GM12873 (cell line): ENCODE results near the gene TASP1.

Experiments
- CTCF ChIP-seq: IDR thresholded peaks from 2 replicates; pipeline ENCODE4 v1.5.1; 2012; ENCODE audit warnings: low read depth, mild to moderate bottlenecking, moderate library complexity, low read length, control low read depth; ENCODE audit not compliant: insufficient read depth; ENCODE audit errors: missing control alignments

Gene TASP1

GRCh38 chr20:13510837-13511488 lies 127.8 kb downstream of the TASP1 start:
- no peak for TF ChIP-seq CTCF

GRCh38 chr20:13507646-13508045 lies 131.1 kb downstream of the TASP1 start:
- no peak for TF ChIP-seq CTCF

- no peak for TF ChIP-seq CTCF
Measured at GRCh38 chr20:13501500-13501899, 137.2 kb downstream of the TASP1 start.

GRCh38 chr20:13494019-13494418 lies 144.7 kb downstream of the TASP1 start:
- TF ChIP-seq CTCF: no peak

- no peak for TF ChIP-seq CTCF
Measured at GRCh38 chr20:13493143-13493542, 145.6 kb downstream of the TASP1 start.

- TF ChIP-seq CTCF: no peak
Measured at GRCh38 chr20:13492001-13492481, 146.7 kb downstream of the TASP1 start.

- no peak for TF ChIP-seq CTCF
Measured at GRCh38 chr20:13487202-13487601, 151.5 kb downstream of the TASP1 start.

GRCh38 chr20:13486694-13487093 lies 152.0 kb downstream of the TASP1 start:
- no peak for TF ChIP-seq CTCF
